Glomerular visceral epithelial cell (primary cell): Measurements from ENCODE around the gene MTHFD2.
"Not testable (repeated sequence)": the region's sequence is repeated elsewhere in the genome, so short reads cannot be mapped to it uniquely, and the experiment has no call there.

Source experiments
- DNase-seq: peaks from one replicate; pipeline ENCODE4 v3.0.0-alpha.2; 2016; ENCODE audit errors: extremely low spot score

MTHFD2 gene

GRCh38 chr2:74197049-74197448 is 1.4 kb upstream of the MTHFD2 start:
- DNase-seq: no peak

- no peak for DNase-seq
Measured at GRCh38 chr2:74198023-74198460, 373 bp upstream of the MTHFD2 start.

GRCh38 chr2:74199275-74199701 is 873 bp downstream of the MTHFD2 start:
- DNase-seq: no peak

DNA sequence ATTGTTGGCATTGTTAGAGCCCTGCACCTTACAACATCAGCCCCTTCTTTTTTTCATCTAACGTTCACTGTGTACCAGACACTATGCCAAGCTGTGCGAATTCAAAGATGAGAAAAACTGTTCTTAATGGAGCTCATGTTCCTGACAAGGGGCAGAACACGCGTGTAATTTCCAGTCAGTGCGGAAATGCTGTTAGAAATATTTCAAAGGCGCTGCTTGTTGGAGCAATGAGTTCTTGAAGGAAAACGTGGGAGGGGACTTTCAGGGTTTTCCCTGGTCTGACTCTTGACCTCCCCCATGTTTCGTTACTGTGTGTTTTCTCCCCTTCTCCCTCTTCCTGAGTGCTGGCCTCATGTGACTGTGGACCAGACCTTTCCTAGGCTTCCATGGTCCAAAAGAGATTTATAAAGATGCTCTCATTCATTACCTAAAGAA is 1.5 kb downstream of the MTHFD2 start:
- DNase-seq: no peak

GRCh38 chr2:74201196-74201595 is 2.8 kb downstream of the MTHFD2 start:
- no peak for DNase-seq

- no peak for DNase-seq
Measured at GRCh38 chr2:74201596-74201995, 3.2 kb downstream of the MTHFD2 start.

DNA sequence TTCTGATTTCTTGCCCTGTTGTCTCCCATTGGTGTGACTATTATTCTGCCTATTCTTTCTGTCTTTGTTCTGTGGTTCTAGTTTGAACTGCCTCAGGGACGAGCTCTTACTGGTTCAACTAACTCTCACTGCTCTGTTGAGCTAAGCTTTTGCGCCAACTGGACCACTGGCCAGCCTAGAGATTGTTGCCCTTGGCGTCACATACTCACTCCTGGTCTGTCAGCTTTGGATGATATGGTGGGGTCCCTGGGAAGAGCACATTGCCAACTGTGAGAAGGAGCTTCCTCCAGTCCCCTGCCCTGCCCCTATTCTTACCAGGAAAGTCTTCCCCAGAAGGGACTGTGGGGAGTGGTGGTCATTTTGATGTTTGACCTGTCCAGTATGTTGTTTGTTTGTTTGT is 6.0 kb downstream of the MTHFD2 start:
- DNase-seq: no peak

GRCh38 chr2:74205113-74205512 is 6.7 kb downstream of the MTHFD2 start:
- DNase-seq: no peak

DNA sequence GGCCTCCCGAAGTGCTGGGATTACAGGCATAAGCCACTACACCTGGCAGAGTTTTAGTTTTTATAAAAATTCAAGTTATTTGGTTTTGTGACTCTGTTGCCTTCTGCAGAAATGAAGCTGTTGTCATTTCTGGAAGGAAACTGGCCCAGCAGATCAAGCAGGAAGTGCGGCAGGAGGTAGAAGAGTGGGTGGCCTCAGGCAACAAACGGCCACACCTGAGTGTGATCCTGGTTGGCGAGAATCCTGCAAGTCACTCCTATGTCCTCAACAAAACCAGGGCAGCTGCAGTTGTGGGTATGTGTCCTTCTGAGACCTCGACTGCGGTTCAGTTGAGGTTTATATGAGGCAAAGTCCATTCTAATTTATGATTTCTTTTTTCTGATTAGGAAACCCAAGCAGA is 7.2 kb downstream of the MTHFD2 start:
- DNase-seq: no peak

GRCh38 chr2:74206180-74206688 is 7.8 kb downstream of the MTHFD2 start:
- DNase-seq: peak; percentile 36

- DNase-seq: no peak
Measured at GRCh38 chr2:74212702-74213410, 14.4 kb downstream of the MTHFD2 start.

- not testable (repeated sequence) for DNase-seq
Measured at GRCh38 chr2:74215771-74216170, 17.4 kb downstream of the MTHFD2 start.

GRCh38 chr2:74216642-74217041 is 18.2 kb downstream of the MTHFD2 start:
- no peak for DNase-seq

DNA sequence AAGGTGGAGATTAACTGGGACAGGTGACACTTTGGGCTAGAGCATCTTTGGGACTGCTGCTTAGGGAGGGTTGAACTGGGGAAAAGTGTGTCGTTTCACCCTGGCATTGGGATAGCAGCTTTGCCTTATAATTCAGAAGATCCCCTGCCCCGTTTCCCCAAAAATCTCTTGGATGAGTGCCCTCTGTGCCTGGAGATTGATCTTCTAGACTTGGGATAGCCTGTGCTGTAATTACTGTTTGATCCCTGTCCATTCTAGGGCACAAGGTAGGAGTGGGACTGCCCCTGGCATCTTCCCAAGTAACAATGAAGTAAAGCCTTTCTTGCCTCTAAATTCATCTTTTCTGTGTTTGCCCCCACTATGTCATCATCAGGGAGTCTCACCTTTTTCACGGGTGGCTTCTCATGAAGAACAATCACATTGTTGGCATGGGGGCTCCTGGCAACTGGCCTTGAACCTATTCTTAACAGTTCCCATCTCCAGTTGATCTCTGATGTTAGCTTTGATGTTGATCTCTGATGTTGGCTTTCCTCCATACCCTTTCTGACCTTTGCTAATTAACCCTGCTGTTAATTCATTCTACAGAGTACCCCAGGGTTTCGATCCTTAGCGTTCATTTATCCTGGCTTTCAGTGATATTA is 21.6 kb downstream of the MTHFD2 start:
- DNase-seq: no peak

DNA sequence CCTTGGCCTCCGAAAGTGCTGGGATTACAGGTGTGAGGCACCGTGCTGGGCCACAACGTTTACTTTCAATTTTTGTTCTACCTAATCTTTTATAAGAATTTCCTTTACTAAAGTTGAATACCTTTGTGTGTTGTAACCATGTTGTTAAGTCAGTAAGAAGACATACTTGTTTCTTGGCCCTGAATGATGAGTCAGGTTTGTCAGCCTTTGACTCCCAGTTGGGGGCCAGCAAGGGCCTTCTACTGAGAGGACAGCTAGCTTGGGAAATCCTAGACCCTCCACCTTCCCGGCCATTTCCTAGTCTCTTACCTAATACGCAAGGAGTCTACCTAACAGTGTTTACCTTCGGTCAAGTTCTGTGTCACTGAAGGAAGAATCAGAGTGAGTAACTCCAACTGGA is 22.7 kb downstream of the MTHFD2 start:
- DNase-seq: no peak

DNA sequence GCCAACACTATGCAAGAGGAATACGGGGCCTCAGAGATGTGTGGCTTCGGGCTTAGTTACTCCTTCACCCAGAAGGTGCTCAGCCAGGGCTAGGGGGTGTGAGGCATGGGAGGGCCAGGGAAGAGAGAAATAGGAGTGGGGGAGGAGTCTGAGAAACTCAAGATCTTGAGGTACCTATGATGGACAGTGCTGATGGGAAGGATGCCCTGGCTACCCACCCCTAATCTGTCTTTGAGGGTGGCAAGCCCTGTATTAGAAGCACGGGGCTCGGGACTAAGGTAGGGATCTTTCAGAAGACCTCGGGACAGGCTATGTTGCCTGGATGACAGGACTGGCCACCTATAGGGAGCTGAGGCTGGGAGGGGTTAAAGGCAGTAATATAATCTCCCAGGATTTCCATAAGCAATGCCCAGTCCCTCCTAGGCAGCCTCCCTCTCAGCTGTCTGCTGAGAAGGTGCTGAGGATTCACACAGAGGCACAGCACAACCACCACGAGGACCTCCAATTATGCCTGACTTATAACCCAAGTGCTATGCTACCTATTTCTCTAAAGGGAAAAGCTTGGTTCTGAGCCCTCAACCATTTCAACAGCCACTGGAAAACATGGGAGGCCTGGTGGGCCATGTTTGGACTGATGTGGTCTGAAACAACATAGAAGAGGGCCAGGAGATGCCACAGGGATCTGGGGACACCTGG is 23.3 kb downstream of the MTHFD2 start:
- DNase-seq: no peak

- DNase-seq: no peak
Measured at GRCh38 chr2:74222300-74222650, 23.9 kb downstream of the MTHFD2 start.

DNA sequence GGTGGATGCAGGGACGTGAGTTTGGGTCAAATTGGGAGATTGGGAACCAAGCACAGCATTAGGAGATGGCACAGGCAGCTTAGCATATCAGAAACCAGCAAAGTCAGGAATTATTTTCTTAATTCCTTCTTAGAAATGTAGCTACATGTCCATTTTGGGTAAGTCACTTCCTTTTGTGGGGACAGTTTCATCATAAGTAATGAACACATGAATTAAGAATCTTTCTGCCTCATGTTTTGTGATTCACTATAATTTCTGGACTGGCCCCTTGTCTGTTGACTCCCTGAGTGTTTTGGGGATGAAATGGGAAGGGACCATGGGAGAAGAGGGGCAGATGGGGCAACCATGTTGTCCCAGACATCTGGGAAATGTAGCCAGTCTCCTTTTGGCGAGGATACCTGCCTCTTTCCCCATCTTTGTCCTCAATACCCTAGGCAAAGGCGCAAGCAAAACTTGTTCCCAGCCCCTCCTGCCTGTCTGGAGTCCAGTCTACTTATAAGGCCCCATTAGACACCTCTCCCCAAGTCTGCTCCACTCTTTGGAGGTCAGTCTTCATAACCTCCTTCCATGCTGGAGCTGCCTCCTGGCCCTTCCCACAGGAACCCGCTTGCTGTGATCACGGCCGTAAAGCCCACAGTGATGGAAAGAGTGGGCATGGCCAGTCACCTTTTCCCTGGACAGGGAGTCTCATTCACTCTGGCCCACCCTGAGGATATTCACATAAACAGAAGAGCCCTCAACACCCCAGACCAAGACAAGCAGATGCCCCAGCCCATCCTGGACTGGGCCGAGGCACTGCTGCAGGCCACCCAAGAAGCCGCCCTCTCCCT is 25.7 kb downstream of the MTHFD2 start:
- DNase-seq: no peak

DNA sequence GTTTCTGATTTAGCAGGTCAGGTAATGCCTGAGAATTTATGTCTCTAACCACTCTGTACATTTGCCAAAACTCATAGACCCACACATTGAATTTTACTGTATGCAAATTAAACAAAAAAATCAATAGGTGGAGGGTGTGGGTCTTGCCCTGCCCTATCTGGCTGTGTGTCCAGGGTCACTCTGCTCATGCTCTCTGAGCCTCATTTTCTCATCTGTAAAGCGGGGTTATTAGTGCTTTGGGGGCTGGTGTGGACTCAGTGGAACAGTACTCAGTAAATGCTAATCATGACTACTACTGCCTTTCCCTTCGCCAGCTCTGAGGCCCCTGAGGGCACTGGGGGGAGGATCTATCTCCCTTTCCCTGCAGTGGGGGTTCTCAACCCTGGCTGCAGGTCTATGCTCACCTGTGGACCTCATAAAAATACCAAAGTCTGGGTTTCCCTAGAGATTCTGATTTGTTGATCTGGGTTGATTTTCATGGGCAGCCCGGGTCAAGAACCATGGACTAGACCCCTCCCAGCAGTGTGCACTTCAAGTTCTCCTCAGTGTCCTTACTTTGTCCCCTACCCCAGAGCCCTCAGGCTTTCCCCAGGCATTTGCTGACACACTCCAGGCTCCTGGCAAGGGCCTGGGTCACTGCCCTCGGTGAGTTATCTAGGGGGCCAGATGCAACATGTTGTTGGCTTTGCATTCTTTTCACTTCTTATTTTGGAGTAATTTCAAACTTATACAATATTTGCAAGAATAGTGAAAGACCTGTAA is 27.5 kb downstream of the MTHFD2 start:
- no peak for DNase-seq

- DNase-seq: no peak
Measured at GRCh38 chr2:74226648-74227213, 28.3 kb downstream of the MTHFD2 start.

GRCh38 chr2:74227646-74228045 is 29.2 kb downstream of the MTHFD2 start:
- no peak for DNase-seq
